KMS-11 (cell line): ENCODE data around the gene IL13RA2.

ENCODE experiments used
- H2AFZ ChIP-seq: fragments of 200-600 bp; sonication (generic); 2 replicates; pipeline ENCODE4 v1.6.1; 2016; ENCODE audit warnings: antibody characterized with exemption, mixed run types, low read depth
- H3K27ac ChIP-seq: fragments of 200-600 bp; sonication (generic); 2 replicates; pipeline ENCODE4 v1.6.1; 2016; ENCODE audit warnings: mild to moderate bottlenecking, mixed run types
- H3K27me3 ChIP-seq: fragments of 200-600 bp; sonication (generic); 2 replicates; pipeline ENCODE4 v1.6.1; 2017; ENCODE audit warnings: mild to moderate bottlenecking, low read depth, mixed run types, moderate library complexity; ENCODE audit not compliant: insufficient read depth
- H3K36me3 ChIP-seq: fragments of 200-600 bp; sonication (generic); 2 replicates; pipeline ENCODE4 v1.6.1; 2017; ENCODE audit warnings: mild to moderate bottlenecking, mixed run types; ENCODE audit not compliant: insufficient read depth
- H3K4me1 ChIP-seq: fragments of 200-600 bp; sonication (generic); 2 replicates; pipeline ENCODE4 v1.6.1; 2016; ENCODE audit warnings: mild to moderate bottlenecking, low read depth, mixed run types; ENCODE audit not compliant: poor library complexity, severe bottlenecking
- H3K4me2 ChIP-seq: fragments of 200-600 bp; sonication (generic); 2 replicates; pipeline ENCODE4 v1.7.0; 2016; ENCODE audit warnings: mild to moderate bottlenecking, mixed run types
- H3K4me3 ChIP-seq: fragments of 200-600 bp; sonication (generic); IDR thresholded peaks from 2 replicates; pipeline ENCODE4 v1.6.1; 2017; ENCODE audit warnings: low read depth, low read length, mixed read lengths; ENCODE audit not compliant: insufficient read depth
- H3K79me2 ChIP-seq: fragments of 200-600 bp; sonication (generic); 2 replicates; pipeline ENCODE4 v1.6.1; 2016; ENCODE audit warnings: low read depth, mixed run types; ENCODE audit not compliant: insufficient read depth
- H3K9ac ChIP-seq: fragments of 200-600 bp; sonication (generic); 2 replicates; pipeline ENCODE4 v1.6.1; 2016; ENCODE audit warnings: mild to moderate bottlenecking, mixed run types
- H4K20me1 ChIP-seq: fragments of 200-600 bp; sonication (generic); 2 replicates; pipeline ENCODE4 v1.6.1; 2016; ENCODE audit warnings: mild to moderate bottlenecking, mixed run types; ENCODE audit not compliant: insufficient read depth
- CTCF ChIP-seq: fragments of 200-600 bp; sonication (generic); conservative IDR thresholded peaks from 2 replicates; pipeline ENCODE4 v1.6.1; 2017; ENCODE audit warnings: low read depth, mild to moderate bottlenecking, antibody characterized with exemption, low read length, moderate library complexity, mixed read lengths

The IL13RA2 gene

GRCh38 chrX:115013705-115014104, 3.7 kb downstream of the IL13RA2 start:
- H3K4me1 ChIP-seq, result no peaks in the 10 kb centered on the region
- no peaks in the 10 kb centered on the region for H3K36me3 ChIP-seq
- H3K4me3 ChIP-seq, result no peak overlapping the region
- H3K4me2 ChIP-seq, result no peak overlapping the region
- H3K27me3 ChIP-seq, result no peaks in the 10 kb centered on the region
- H3K27ac ChIP-seq, result no peak overlapping the region
- H3K9ac ChIP-seq, result no peak overlapping the region
- H2AFZ ChIP-seq, result no peak overlapping the region
- no peaks in the 10 kb centered on the region for H3K79me2 ChIP-seq
- TF ChIP-seq CTCF, result no peak
- H4K20me1 ChIP-seq, result no peaks in the 10 kb centered on the region

GRCh38 chrX:115011428-115011827, 6.0 kb downstream of the IL13RA2 start:
- Histone ChIP-seq H3K4me1 (no peaks in the 10 kb centered on the region), H3K4me3 (no peak overlapping the region), H3K79me2 (no peaks in the 10 kb centered on the region), H2AFZ (no peak overlapping the region), H3K9ac (no peak overlapping the region), H3K4me2 (no peak overlapping the region), H3K36me3 (no peaks in the 10 kb centered on the region), H4K20me1 (no peaks in the 10 kb centered on the region), H3K27me3 (no peaks in the 10 kb centered on the region), H3K27ac (no peak overlapping the region)
- no peak for TF ChIP-seq CTCF

- Histone ChIP-seq H3K79me2 (no peaks in the 10 kb centered on the region), H3K4me2 (no peak overlapping the region), H3K27me3 (no peaks in the 10 kb centered on the region), H3K9ac (no peak overlapping the region), H3K27ac (no peak overlapping the region), H3K4me3 (no peak overlapping the region), H2AFZ (no peak overlapping the region), H3K36me3 (no peaks in the 10 kb centered on the region), H4K20me1 (no peaks in the 10 kb centered on the region), H3K4me1 (no peaks in the 10 kb centered on the region)
- no peak for TF ChIP-seq CTCF
These were observed 17.5 kb downstream of the IL13RA2 start for GRCh38 chrX:114999906-115000305.

- Histone ChIP-seq H3K4me3 (no peak overlapping the region), H2AFZ (no peak overlapping the region), H3K4me2 (no peak overlapping the region), H3K79me2 (no peaks in the 10 kb centered on the region), H3K27me3 (no peaks in the 10 kb centered on the region), H3K4me1 (no peaks in the 10 kb centered on the region), H3K9ac (no peak overlapping the region), H3K27ac (no peak overlapping the region), H4K20me1 (no peaks in the 10 kb centered on the region), H3K36me3 (no peaks in the 10 kb centered on the region)
- TF ChIP-seq CTCF, result no peak
These were observed 19.6 kb downstream of the IL13RA2 start for GRCh38 chrX:114997779-114998178.
